ENCODE measurements around the gene GALC. TPM values are rescaled to one million over a fixed set of nuclear protein-coding genes. Genes with fewer than 3 reads are reported as not detected.

Gene GALC
- polyA plus RNA-seq, 4 donors: 36.6 to 49.5 (median 41.2) TPM

DNA sequence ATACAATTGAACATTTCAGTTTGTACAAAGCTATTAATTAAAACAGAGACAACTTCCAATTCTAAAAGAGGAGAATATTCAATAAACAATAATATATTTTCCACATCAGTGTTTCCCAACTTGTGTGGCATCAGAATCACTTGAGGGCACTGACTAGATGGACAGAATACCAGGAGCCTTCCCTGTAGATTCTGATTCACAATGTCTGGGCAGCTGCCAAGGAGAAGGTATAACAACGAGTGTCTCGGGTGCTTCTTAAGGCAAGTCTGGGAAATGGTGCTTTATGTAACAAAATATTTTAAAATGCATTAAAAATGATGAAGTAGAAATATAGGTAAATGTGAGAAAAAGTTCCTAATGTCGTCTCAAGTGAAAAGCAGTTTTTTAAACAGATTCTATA, 26.2 kb downstream of the GALC start:
- DNase-seq (ENCODE audit: low read depth in 4 of 4, low spot score in 2 of 4): no peak

- DNase-seq (ENCODE audit: low read depth in 4 of 4, low spot score in 2 of 4): no peak
Observed at GRCh38 chr14:87961246-87961645, 31.7 kb downstream of the GALC start.

- no peak for DNase-seq (ENCODE audit: low read depth in 4 of 4, low spot score in 2 of 4)
Observed at GRCh38 chr14:87960013-87960787, 32.8 kb downstream of the GALC start.

GRCh38 chr14:87955501-87955900, 37.5 kb downstream of the GALC start:
- DNase-seq (ENCODE audit: low read depth in 4 of 4, low spot score in 2 of 4): no peak

DNA sequence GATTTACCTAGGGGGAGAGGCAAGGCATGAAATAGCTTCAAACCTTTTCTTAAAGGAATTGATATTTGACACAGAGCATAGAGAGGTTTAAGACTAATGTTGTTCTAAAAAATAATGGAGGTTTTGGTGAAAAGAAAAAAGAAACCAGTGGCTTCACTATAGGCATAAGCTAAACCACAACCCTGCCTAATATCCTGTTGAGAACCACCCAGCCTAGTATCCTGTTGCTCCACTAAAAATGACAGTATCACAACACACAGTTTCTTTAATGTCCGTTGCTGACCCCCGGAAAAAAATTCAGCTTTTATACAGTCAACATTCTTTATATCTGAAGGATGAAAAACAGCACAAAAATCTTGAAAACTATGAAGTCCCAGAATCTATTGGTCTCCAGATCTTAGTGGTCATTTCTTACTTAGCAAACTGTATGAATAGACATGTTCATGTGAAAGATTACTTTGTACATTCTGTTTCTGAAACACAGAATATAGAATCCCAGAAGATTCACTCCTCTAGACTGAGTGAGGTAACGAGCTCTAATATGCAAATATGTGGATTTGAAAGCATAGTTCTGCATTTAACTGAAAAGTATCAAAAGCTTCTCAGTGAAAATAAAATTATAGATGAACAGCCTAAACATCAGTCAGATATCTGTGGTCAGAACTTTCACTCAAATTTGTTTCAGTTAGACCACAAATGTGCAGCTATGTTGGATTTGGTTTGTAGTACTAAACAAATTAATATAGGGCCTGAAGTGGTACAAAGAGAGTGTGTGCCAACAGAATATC, 40.5 kb downstream of the GALC start:
- no peak for DNase-seq (ENCODE audit: low read depth in 4 of 4, low spot score in 2 of 4)

DNA sequence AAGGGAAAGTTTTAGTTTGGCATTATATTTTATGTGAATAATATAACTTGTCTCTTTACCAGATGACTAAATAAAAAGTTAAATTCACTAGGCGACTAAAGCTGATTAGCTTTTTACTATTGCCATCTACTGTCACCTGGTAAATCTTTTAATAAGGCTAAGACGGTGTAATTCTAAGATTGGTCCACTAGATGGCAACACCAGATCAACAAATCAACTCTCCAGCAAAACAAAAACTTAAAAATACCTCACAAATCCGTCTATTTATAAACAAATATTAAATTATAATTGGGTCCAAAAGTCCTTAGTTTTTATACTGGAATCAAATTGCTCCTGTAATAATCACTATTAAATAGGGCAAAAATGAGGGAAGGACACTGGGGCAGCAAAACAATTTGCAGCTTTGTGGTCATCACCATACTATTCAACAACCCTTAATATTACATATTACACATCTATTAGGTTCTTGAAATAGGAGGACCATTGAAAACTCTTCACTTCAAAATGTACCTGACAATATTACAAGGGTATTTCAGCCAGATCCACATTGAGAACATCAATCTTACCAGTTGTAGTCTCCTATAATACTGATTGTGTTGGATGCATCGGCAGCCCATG, 47.9 kb downstream of the GALC start:
- peak in 3 of 4 donors; percentile 15 to 28 (median 26) for DNase-seq (ENCODE audit: low read depth in 4 of 4, low spot score in 2 of 4)

- DNase-seq (ENCODE audit: low read depth in 4 of 4, low spot score in 2 of 4): no peak
Observed at GRCh38 chr14:87940894-87941293, 52.1 kb downstream of the GALC start.

GRCh38 chr14:87940382-87940781, 52.6 kb downstream of the GALC start:
- no peak for DNase-seq (ENCODE audit: low read depth in 4 of 4, low spot score in 2 of 4)

DNA sequence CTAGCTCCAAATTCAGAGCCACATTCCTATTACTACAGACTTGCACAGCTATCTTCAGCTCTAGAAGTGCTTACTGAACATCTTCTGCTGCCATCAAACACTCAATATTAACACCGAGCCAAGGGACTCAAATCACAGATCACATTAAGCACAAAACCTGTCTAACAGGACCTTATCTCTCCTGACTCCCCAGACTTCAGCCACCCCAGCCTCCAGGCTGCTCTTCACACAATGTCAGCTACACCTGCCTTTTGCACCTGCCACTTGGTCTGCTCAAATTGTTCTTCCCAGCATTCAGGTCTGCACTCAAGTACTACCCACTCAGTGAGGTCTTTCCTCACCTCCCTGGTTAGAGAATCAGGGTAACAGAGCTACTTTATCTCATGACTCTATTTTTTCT, 57.1 kb downstream of the GALC start:
- DNase-seq (ENCODE audit: low read depth in 4 of 4, low spot score in 2 of 4): no peak

DNA sequence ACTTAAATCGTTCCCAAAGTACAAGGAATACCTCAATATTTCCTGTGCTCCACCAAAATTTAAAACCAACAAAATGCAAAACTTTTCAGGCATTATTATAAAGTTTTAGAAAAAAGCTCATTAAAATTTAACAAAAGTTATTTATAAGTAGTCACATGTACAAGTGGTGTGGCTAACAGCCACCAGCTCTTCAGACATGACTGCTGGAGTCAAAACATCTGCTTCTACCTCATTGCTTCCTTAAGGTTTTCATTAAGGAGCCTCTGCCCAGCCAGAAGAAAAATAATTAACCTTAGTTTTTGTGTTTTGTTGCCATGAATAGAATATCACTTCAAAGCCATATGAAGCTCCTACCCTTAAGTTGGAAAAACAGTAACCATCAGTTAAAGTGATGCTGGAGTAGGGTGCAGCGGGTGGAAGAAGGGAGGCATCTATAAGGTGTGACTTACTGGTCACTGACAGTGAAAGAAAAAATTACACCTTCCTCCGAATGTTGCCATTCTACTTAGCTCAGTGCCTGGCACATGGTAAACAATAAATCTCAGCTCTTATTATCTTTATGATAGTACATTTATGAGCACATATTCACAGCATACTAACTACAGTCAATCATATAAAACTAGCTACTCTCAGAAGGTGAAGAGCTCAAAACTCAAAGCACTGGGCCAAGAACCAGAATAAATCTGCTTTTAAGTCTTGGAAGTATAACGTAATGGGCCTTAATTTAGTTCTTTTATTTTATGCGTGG, 57.7 kb downstream of the GALC start:
- DNase-seq (ENCODE audit: low read depth in 4 of 4, low spot score in 2 of 4): peak in 1 of 4 donors; percentile 4

DNA sequence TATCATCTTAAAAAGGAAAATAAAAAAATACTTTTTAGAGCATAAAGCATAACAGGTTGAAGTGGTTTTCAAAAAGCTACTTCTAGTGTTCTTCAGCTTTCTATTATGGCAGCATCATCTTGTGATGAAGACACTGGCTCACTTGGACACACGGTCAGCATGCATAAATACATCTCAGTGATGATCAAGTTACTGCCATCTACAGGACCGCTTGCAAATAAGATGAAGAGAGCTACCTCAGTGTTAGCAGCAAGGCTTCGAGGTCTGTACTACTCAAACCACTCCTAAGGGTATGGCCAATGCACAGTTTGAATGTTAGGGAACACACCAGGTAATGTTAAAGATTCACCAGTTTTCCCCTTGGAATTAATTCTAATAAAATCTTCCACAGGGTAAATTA, 58.8 kb downstream of the GALC start:
- DNase-seq (ENCODE audit: low read depth in 4 of 4, low spot score in 2 of 4): no peak

- DNase-seq (ENCODE audit: low read depth in 4 of 4, low spot score in 2 of 4): no peak
Observed at GRCh38 chr14:87916886-87917275, 76.1 kb downstream of the GALC start.

DNA sequence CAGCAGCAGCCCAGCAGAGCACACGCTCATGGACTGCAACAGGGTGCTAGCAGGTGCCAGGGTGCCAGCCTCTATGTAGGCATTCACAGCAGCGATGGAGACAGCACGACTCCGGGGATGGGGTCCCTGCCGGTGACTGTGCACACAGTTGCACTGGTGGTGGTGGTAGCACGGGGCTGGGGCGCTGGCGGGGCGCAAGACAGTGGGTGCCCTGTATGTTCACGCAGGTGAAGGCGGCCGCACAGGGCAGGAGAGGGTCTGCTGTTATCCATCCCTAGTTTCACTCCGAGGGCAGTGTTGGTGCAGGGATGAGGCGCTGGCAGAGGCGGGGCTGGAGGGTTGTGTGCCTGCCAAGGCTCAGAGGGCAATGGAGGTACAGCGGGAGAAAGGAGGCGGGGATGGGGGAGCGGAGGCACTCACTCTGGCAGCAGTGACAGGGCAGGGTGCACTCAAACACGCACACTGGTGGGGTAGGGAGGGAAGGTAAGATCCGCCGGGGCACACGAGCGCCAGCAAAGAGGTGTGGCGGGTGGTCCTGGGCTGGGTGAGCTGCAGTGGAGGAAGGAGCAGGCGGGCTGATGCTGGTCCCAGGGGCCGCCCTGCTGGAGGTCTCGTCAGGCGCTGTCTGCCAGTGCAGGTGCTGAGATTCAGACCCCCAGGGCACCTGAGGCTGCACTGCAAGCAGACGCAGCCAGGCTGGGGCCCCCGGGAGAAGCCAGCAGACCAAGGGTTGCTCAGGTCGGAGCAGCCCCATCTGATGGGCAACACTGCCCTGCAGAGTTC, 76.7 kb downstream of the GALC start:
- no peak for DNase-seq (ENCODE audit: low read depth in 4 of 4, low spot score in 2 of 4)

DNA sequence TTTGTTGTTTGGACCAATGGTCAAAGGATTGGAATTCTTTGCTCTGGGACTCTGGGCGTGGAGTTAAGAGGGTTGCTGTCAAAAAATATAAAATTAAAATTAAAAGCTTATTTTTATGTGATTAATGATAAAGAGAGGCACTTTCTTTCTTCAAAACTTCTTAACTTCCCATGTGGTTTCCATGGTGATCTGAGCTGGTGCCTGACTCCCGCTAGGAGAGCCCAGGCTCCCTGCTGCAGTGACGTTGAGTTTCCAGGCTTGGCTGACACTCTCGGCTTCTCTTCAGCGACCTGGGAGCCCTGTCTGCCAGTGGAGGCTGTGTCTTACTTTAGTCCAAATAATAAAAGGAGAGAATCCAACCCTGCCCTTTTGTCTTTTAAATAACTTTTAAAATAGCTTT, 84.4 kb downstream of the GALC start:
- DNase-seq (ENCODE audit: low read depth in 4 of 4, low spot score in 2 of 4): no peak

DNA sequence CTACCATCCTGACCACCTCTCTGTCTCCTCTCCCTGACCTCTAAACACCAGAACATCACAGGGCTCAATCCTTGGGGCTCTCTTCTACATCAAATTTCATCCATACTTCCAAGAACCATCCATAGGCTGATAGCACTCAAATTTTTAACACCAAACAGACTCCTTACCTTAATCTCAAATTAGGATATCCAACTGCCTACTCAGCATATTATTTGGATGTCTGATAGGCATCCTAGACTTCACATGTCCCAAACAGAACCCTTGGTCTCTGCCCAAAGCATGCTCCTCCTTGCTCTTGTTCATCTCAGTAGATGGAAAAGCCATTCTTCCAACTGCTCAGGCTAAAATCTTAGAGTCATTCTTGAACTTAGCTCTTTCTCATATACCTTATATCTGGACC, 91.3 kb downstream of the GALC start:
- no peak for DNase-seq (ENCODE audit: low read depth in 4 of 4, low spot score in 2 of 4)

DNA sequence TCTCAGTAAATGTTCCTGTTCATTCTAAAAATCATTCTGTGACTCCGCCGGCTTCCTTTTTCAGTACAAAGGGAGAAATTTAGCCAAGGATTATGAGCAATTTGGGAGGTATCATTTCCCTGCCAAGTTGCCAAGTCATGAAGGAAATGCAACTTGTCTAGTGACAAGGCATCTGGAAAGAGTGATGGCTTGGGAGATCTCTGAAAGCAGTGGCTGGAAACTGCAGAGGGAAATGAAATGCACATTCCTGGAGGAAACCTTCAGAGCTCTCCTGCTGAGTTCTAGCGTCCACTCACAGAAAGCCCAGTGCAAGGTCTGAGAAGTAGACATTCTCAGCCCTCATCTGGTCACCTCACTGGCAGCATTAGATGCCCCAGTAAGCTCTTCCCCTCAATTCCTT, 91.7 kb downstream of the GALC start:
- DNase-seq (ENCODE audit: low read depth in 4 of 4, low spot score in 2 of 4): no peak

DNA sequence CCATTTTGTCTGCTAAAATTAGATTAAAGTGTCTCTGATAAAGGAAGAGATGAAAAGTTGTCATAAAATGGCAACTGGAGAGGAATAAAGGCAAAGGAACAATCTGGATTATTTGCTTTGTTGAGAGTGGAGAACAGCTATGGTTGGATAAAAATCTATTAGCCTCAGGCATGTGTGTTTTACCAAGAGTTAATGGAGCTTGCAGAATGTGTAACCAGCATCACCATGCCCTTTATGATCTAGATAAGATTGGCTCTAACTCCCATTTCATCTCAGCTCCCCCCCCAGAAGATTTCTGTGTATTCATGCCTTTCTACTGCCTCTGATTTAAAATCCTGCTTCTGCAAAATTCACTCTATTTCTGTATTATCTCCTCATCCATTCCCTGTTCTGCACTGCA, 93.8 kb downstream of the GALC start:
- DNase-seq (ENCODE audit: low read depth in 4 of 4, low spot score in 2 of 4): no peak

DNA sequence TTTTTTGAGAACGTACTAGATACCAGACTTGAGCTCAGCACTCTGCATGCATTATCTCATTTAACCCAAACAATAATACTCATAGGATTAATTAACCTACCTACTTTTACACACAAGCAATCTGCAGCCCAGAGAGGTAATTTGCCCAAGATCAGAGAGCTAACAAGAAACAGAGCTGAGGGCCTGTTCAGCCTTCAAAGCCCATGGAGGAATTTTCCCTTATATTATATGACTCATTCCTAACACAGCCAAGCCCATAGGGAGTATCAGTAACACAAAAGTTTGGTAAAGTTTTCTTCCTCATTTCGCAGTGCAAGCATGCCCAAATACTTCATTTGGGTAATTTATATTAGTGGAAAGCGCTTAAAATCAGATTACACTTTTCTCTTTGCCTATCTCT, 94.7 kb downstream of the GALC start:
- DNase-seq (ENCODE audit: low read depth in 4 of 4, low spot score in 2 of 4): no peak

GRCh38 chr14:87896393-87897380, 96.3 kb downstream of the GALC start:
- DNase-seq (ENCODE audit: low read depth in 4 of 4, low spot score in 2 of 4): peak; percentile 43 to 75 (median 58)

Data from left renal cortex interstitium (tissue), 4 donors.